GM12878 (cell line): ENCODE results near the gene OR1I1. TPM values are rescaled to one million over a fixed set of nuclear protein-coding genes. Genes with fewer than 3 reads are reported as not detected.

ENCODE experiments used
- ATAC-seq: fragments of 200-7000 bp; cut with Tn5 transposase; 3 replicates; pipeline ENCODE4 v1.9.1; 2020; ENCODE audit warnings: mild to moderate bottlenecking, moderate library complexity
- BruUV-seq: library from RNA; stranded (reverse); fragments of 400-500 nt; replicated peaks from 2 replicates; lab custom pipeline; 2021; lab: Mats Ljungman, UMichigan
- CTCF ChIA-PET: fragments of 300-600 bp; sonication (Branson Sonifier 250); formaldehyde crosslinking; extraction: SDS; loops from one replicate; lab custom pipeline; 2021; ENCODE audit warnings: inconsistent platforms; lab: Yijun Ruan, JAX
- POLR2A ChIA-PET: fragments of 350-600 bp; formaldehyde crosslinking; extraction: SDS; loops from one replicate; lab custom pipeline; 2021; ENCODE audit warnings: inconsistent platforms; lab: Charles Lee
- RAD21 ChIA-PET: fragments of 300-600 bp; sonication (Branson Sonifier 250); formaldehyde crosslinking; loops from one replicate; lab custom pipeline; 2023; ENCODE audit warnings: antibody characterized with exemption; ENCODE audit not compliant: unreplicated experiment; lab: Charles Lee
- SMC1A ChIA-PET: fragments of 300-600 bp; sonication (Branson Sonifier 250); formaldehyde crosslinking; loops from one replicate; lab custom pipeline; 2023; ENCODE audit not compliant: unreplicated experiment, uncharacterized antibody; lab: Charles Lee
- DNase-seq: peaks from one replicate; pipeline ENCODE4 v3.0.0-alpha.2; 2011; ENCODE audit warnings: low read depth, low spot score
- FAIRE-seq: peaks from 3 replicates; lab custom pipeline; 2011; peaks lifted over from hg19 to GRCh38; lab: Jason Lieb, UNC
- H2AFZ ChIP-seq: 2 replicates; pipeline ENCODE4 v1.6.0; 2011; ENCODE audit warnings: low read depth, low read length, control low read depth; ENCODE audit not compliant: control insufficient read depth
- H3K27ac ChIP-seq: 2 replicates; pipeline ENCODE4 v1.5.1; 2011; ENCODE audit warnings: control low read depth; ENCODE audit not compliant: control insufficient read depth, insufficient read depth
- H3K27me3 ChIP-seq, 2 experiments: replicated peaks in 1 of 2; 2 replicates each; pipeline versions ENCODE4 v1.6.0 to v1.6.1; 2011; ENCODE audit warnings: low read length in 1 of 2; ENCODE audit not compliant: control insufficient read depth in 2 of 2, insufficient read depth in 2 of 2
- H3K36me3 ChIP-seq, 2 experiments: 2 replicates each; pipeline ENCODE4 v1.5.1; 2011; ENCODE audit warnings: low read length in 1 of 2; ENCODE audit not compliant: control insufficient read depth in 2 of 2, insufficient read depth in 2 of 2
- H3K4me1 ChIP-seq: 2 replicates; pipeline ENCODE4 v1.6.1; 2011; ENCODE audit warnings: mild to moderate bottlenecking, low read length, moderate library complexity, mixed read lengths; ENCODE audit not compliant: control insufficient read depth, insufficient read depth
- H3K4me2 ChIP-seq: 2 replicates; pipeline ENCODE4 v1.6.0; 2011; ENCODE audit warnings: control low read depth; ENCODE audit not compliant: control insufficient read depth, insufficient read depth
- H3K4me3 ChIP-seq: fragments of 200-600 bp; sonication (generic); 2 replicates; pipeline ENCODE4 v1.5.1; 2016
- H3K79me2 ChIP-seq: 2 replicates; pipeline ENCODE4 v1.6.0; 2011; ENCODE audit warnings: low read length; ENCODE audit not compliant: control insufficient read depth, insufficient read depth
- H3K9ac ChIP-seq: 2 replicates; pipeline ENCODE4 v1.8.0; 2011; ENCODE audit warnings: low read length, control low read depth, mixed read lengths; ENCODE audit not compliant: control insufficient read depth, insufficient read depth
- H3K9me3 ChIP-seq: replicated peaks from 3 replicates; pipeline ENCODE4 v1.5.1; 2011; ENCODE audit warnings: mild to moderate bottlenecking, low read length; ENCODE audit not compliant: control insufficient read depth, insufficient read depth
- H4K20me1 ChIP-seq: 2 replicates; pipeline ENCODE4 v1.6.0; 2011; ENCODE audit not compliant: control insufficient read depth, insufficient read depth
- ATF7 ChIP-seq: fragments of 450-650 bp; IDR thresholded peaks from 2 replicates; pipeline ENCODE4 v1.6.1; 2016; ENCODE audit warnings: low read depth, mild to moderate bottlenecking
- CTCF ChIP-seq, 3 experiments: IDR thresholded peaks in 2 of 3; conservative IDR thresholded peaks in 1 of 3; 2 replicates each; pipeline ENCODE4 v1.5.1; 2011; ENCODE audit warnings: low read depth in 3 of 3, low read length in 3 of 3, mild to moderate bottlenecking in 3 of 3, control low read depth in 2 of 3, moderate library complexity in 2 of 3, inconsistent platforms in 1 of 3, mixed read lengths in 1 of 3; ENCODE audit not compliant: control insufficient read depth in 2 of 3, insufficient read depth in 1 of 3; ENCODE audit errors: extremely low read depth in 1 of 3
- IRF3 ChIP-seq: fragments of 450-650 bp; IDR thresholded peaks from 2 replicates; pipeline ENCODE4 v1.6.1; 2014; ENCODE audit warnings: mild to moderate bottlenecking
- LARP7 ChIP-seq: fragments of 450-650 bp; IDR thresholded peaks from 2 replicates; pipeline ENCODE4 v1.6.1; 2017; ENCODE audit warnings: mild to moderate bottlenecking
- RAD21 ChIP-seq: IDR thresholded peaks from 2 replicates; pipeline ENCODE4 v1.6.1; 2011; ENCODE audit warnings: mild to moderate bottlenecking, low read depth, low read length, moderate library complexity; ENCODE audit not compliant: insufficient read depth
- WGBS: methylation state at CpG from one replicate; pipeline ENCODE4 v1.1.6; 2016; ENCODE audit warnings: low lambda C conversion rate; ENCODE audit not compliant: insufficient replicate concordance, insufficient coverage; ENCODE audit errors: missing lambda C conversion rate; 5-methylcytosine and 5-hydroxymethylcytosine counted together
- in situ Hi-C: fragments of 300-500 bp; cut with MboI; formaldehyde crosslinking; loops from 9 replicates; pipeline ENCODE4 v1.14.3; 2018; ENCODE audit warnings: mixed read lengths
- intact Hi-C: fragments of 100-400 bp; cut with micrococcal nuclease; formaldehyde crosslinking; loops from one replicate; pipeline ENCODE4 v1.14.2; 2022; ENCODE audit not compliant: unreplicated experiment
- polyA plus RNA-seq, 11 experiments: library from polyadenylated mRNA; depleted of rRNA in 4 of 11; unstranded in 6 of 11; stranded (reverse) in 5 of 11; fragments of >200 nt; fragmentation: Nextera tagmentation in 4 of 11; fragmentation: Illumina TruSeq in 1 of 11; extraction: Ambion mirVana in 4 of 11; extraction: Trizol in 1 of 11; gene quantifications; 1 replicate in 1 of 11; 2 replicates in 10 of 11; pipeline versions ENCODE4 v1.2.1 to v1.2.3, GENCODE V29; 2011 to 2016; ENCODE audit warnings: inconsistent platforms in 2 of 11, missing spikeins in 2 of 11, low read depth in 1 of 11
- total RNA-seq, 4 experiments: library from RNA; depleted of rRNA in 3 of 4; stranded (reverse); fragments of >200 nt in 3 of 4; fragmentation: Illumina TruSeq in 1 of 4; extraction: Trizol in 1 of 4; gene quantifications; 2 replicates each; pipeline versions ENCODE4 v1.2.1 to v1.2.3, GENCODE V29; 2013 to 2021

OR1I1 gene
- total and polyA plus RNA-seq, 10 of the 15 experiments (the other 5 are each of a cell fraction or from before 2014, with no cell fraction given), result not detected

GRCh38 chr19:15099017-15099582 is 17.1 kb downstream of the OR1I1 start (continued):
- no peak for TF ChIP-seq IRF3
- TF ChIP-seq LARP7, result no peak

- POLR2A ChIA-PET, result no interaction called here
- WGBS, result 31% methylated on average over 3 of the region's 3 CpGs
- FAIRE-seq, result no peak
- Histone ChIP-seq H3K79me2 (no peaks in the 10 kb centered on the region), H3K4me2 (no peak overlapping the region), H3K4me3 (no peak overlapping the region), H3K27ac (no peak overlapping the region), H3K9ac (no peak overlapping the region), H2AFZ (no peak overlapping the region), H3K9me3 (no peaks in the 10 kb centered on the region; the same call in 2 of the 3 replicates), H3K36me3 (no peaks in the 10 kb centered on the region), H4K20me1 (no peaks in the 10 kb centered on the region), H3K4me1 (no peaks in the 10 kb centered on the region), H3K27me3 (no peaks in the 10 kb centered on the region)
- DNase-seq, result no peak
- SMC1A ChIA-PET, result interaction anchor here (0.7 to 1.9 kb wide), 5 partner anchors 24 to 454 kb away, joined by 3 to 6 read pairs (median 4); a partner anchor contains a TSS
- in situ Hi-C loops, result no loop called here
- CTCF ChIA-PET, result interaction anchor here (0.6 to 3.6 kb wide), 18 partner anchors 9 to 564 kb away, joined by 3 to 52 read pairs (median 4); partner anchors contain the start of genes AKAP8L and OR1I1
- RAD21 ChIA-PET, result interaction anchor here (0.5 to 2.0 kb wide), 4 partner anchors 9 to 500 kb away, joined by 3 to 10 read pairs (median 5); no protein-coding TSS in a partner anchor
- peak; percentile 66 for ATAC-seq
- intact Hi-C loops, result no loop called here
- TF ChIP-seq RAD21, result peak; percentile 48
- no peak for TF ChIP-seq ATF7
- peak; percentile 48 to 74 (median 62) for TF ChIP-seq CTCF (IDR thresholded peaks at IDR 0.05 in 2 of 3, conservative IDR thresholded peaks at IDR 0.05 in 1 of 3; ENCODE audit: control insufficient read depth in 2 of 3, extremely low read depth in 1 of 3, insufficient read depth in 1 of 3, low read depth in 3 of 3, low read length in 3 of 3)
- no TSS peak for BruUV-seq
Measured at GRCh38 chr19:15101479-15102082, 19.6 kb downstream of the OR1I1 start.
